Psoas muscle (tissue), 8 donors: ENCODE measurements around the gene CABCOCO1. TPM values are rescaled to one million over a fixed set of nuclear protein-coding genes. Genes with fewer than 3 reads are reported as not detected.

Source experiments
- ATAC-seq, 4 donors: fragments of 200-7000 bp; cut with Tn5 transposase; one replicate each; pipeline ENCODE4 v1.9.1; 2020; ENCODE audit warnings: moderate library complexity in 3 of 4, mild to moderate bottlenecking in 2 of 4
- DNase-seq, 2 donors: peaks; one replicate each; pipeline ENCODE4 v3.0.0-alpha.2; 2020
- H3K27ac ChIP-seq: fragments of 200-600 bp; one replicate; pipeline ENCODE4 v1.8.0; 2022
- H3K27me3 ChIP-seq, 3 donors: fragments of 200-600 bp in 1 of 3; one replicate each; pipeline versions ENCODE4 v1.6.1 to v1.8.0; 2013 to 2022; ENCODE audit warnings: low read length in 2 of 3, mild to moderate bottlenecking in 2 of 3, moderate library complexity in 1 of 3; ENCODE audit not compliant: insufficient read depth in 3 of 3
- H3K36me3 ChIP-seq, 2 donors: fragments of 200-600 bp in 1 of 2; one replicate each; pipeline versions ENCODE4 v1.6.1 to v1.8.0; 2013 to 2022; ENCODE audit warnings: low read depth in 1 of 2, mild to moderate bottlenecking in 1 of 2, moderate library complexity in 1 of 2; ENCODE audit not compliant: insufficient read depth in 1 of 2
- H3K4me1 ChIP-seq: fragments of 200-600 bp; one replicate; pipeline ENCODE4 v1.8.0; 2022
- H3K4me3 ChIP-seq: fragments of 200-600 bp; one replicate; pipeline ENCODE4 v1.8.0; 2022; ENCODE audit warnings: mild to moderate bottlenecking
- H3K9me3 ChIP-seq: fragments of 200-600 bp; one replicate; pipeline ENCODE4 v1.8.0; 2022
- CTCF ChIP-seq: fragments of 200-600 bp; IDR thresholded peaks from one replicate; pipeline ENCODE4 v1.8.0; 2022; ENCODE audit warnings: antibody characterized with exemption
- WGBS, 3 donors: extraction: QIAGEN DNeasy Blood & Tissue Kit; methylation state at CpG; one replicate each; pipeline versions ENCODE4 v1.1.6 to v1.1.7; 2013; 5-methylcytosine and 5-hydroxymethylcytosine counted together
- intact Hi-C, 2 donors: fragments of 100-400 bp; cut with DNase I; formaldehyde crosslinking; loops; one replicate each; pipeline versions ENCODE4 v1.11.0 to v1.14.2; 2022
- polyA plus RNA-seq, 3 donors: library from polyadenylated mRNA; stranded (reverse); fragments of 200-250 nt; gene quantifications; one replicate each; pipeline ENCODE4 v1.2.3, GENCODE V29; 2013
- total RNA-seq, 4 donors: library from RNA; stranded (reverse); fragmentation: NEBNext Ultra II Directional in 2 of 4; extraction: Animal tissue kit (Norgen Biotek cat#: 25700) in 2 of 4; gene quantifications; one replicate each; pipeline versions ENCODE4 v1.2.1 to v1.2.4, GENCODE V29; 2021 to 2023
- donor health status: healthy with polysubstance abuse.
- donor health status: DM: no; HTN: no; CAD: no; lungs with moderate emphysema.
- donor health status: Bipolar disorder and iron deficiency.
- donor health status: healthy.
- donor health status: DM: yes; HTN: yes; CAD: no.
- donor health status: DM: no; HTN: no; CAD: no.
- donor health status: DM: no; HTN: no; CAD: no.
- donor health status: DM: yes; HTN: yes; CAD: no.

The CABCOCO1 gene
- total and polyA plus RNA-seq, 7 donors = 0.03 to 0.04 TPM; not detected in 5

GRCh38 chr10:61791216-61791615 lies 128.5 kb downstream of the CABCOCO1 start:
- H3K27ac ChIP-seq = no peak overlapping the region
- no peaks in the 10 kb centered on the region for H3K9me3 ChIP-seq
- H3K4me3 ChIP-seq = no peak overlapping the region
- DNase-seq = no peak
- intact Hi-C loops = no loop called here
- ATAC-seq = no peak
- WGBS, 3 donors = 33 to 76% (median 48%) methylated on average over 2 of the region's 2 CpGs
- TF ChIP-seq CTCF = no peak
- peaks cover 8% of the 10 kb centered on the region for H3K4me1 ChIP-seq
- H3K36me3 ChIP-seq = no peaks in the 10 kb centered on the region
- no peaks in the 10 kb centered on the region for H3K27me3 ChIP-seq

- H3K4me1 ChIP-seq = no peaks in the 10 kb centered on the region
- WGBS, 3 donors = 88 to 97% (median 96%) methylated on average over 1 of the region's 1 CpG
- H3K27ac ChIP-seq = no peak overlapping the region
- H3K27me3 ChIP-seq = no peaks in the 10 kb centered on the region
- no peaks in the 10 kb centered on the region for H3K9me3 ChIP-seq
- H3K36me3 ChIP-seq = no peaks in the 10 kb centered on the region
- ATAC-seq (no peak), DNase-seq (no peak)
- no peak for TF ChIP-seq CTCF
- intact Hi-C loops = no loop called here
- no peak overlapping the region for H3K4me3 ChIP-seq
Observed at GRCh38 chr10:61792097-61792716, 129.5 kb downstream of the CABCOCO1 start.

- H3K4me3 ChIP-seq = no peak overlapping the region
- H3K4me1 ChIP-seq = no peaks in the 10 kb centered on the region
- DNase-seq = no peak
- no peak for ATAC-seq
- H3K9me3 ChIP-seq = no peaks in the 10 kb centered on the region
- intact Hi-C loops = no loop called here
- H3K27ac ChIP-seq = no peak overlapping the region
- 88 to 96% (median 95%) methylated on average over 1 of the region's 1 CpG for WGBS, 3 donors
- TF ChIP-seq CTCF = no peak
- no peaks in the 10 kb centered on the region for H3K36me3 ChIP-seq
- H3K27me3 ChIP-seq = no peaks in the 10 kb centered on the region
Observed at GRCh38 chr10:61792921-61793320, 130.2 kb downstream of the CABCOCO1 start.

DNA sequence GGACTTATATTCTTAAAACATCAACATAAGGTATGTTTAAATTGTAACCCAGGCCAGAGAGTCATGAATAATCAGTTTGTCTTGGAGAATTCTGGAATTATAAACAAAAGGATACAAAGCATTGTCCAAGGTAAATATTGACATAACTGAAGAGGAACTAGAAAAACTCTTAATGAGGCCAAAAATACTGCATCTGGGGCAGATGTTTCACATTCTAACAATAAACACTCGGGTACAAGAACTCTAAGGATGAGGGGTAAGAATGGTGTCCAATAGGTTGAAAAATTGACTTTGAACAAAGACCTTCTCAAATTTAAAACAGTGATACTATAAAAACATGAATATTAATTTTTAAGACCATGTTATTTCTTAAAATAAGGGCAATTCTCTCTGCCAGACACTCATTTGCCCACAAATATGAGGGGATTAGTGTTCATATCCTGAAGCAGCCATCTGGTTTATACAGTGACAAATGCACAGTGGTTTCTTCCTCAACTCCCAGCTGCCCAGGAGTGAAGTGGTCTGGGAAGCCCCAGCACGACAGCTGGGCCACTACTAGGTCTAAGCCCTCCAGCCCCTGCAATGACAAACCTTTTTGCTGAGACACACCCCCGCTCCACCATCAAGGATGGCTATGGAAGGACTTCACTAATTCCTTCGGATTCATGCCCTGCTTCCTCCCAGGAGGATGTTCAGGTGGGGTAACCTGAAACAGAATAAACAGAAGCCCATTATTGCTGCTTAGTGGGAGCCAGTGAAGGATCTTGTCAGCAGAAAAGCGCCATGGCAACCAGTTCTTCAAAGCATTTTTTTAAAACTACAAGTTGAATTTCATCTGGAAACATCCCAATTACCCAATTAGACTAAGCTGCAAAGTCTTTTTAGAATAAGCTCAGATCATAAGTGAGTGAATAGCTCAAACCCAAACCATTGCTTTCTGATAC lies 131.3 kb downstream of the CABCOCO1 start:
- 62 to 73% (median 65%) methylated on average over 5 of the region's 5 CpGs for WGBS, 3 donors
- Histone ChIP-seq H3K9me3 (no peaks in the 10 kb centered on the region), H3K4me3 (no peak overlapping the region), H3K27me3 (no peaks in the 10 kb centered on the region), H3K36me3 (no peaks in the 10 kb centered on the region), H3K27ac (no peak overlapping the region), H3K4me1 (no peaks in the 10 kb centered on the region)
- TF ChIP-seq CTCF = no peak
- DNase-seq (no peak), ATAC-seq (no peak)
- intact Hi-C loops = no loop called here
